Ovary (tissue), 9 donors: ENCODE results near the gene FAHD2A. TPM values are rescaled to one million over a fixed set of nuclear protein-coding genes. Genes with fewer than 3 reads are reported as not detected.
A peak's percentile ranks its signal among the peaks of the same experiment; 100 is the strongest.
"Not testable (repeated sequence)": the region's sequence is repeated elsewhere in the genome, so short reads cannot be mapped to it uniquely, and the experiment has no call there.

Experiments
- DNase-seq, 5 donors: peaks; one replicate each; pipeline ENCODE4 v3.0.0-alpha.2; 2019 to 2020
- H3K27ac ChIP-seq, 2 donors: fragments of 200-600 bp; one replicate each; pipeline versions ENCODE4 v1.5.1 to v1.8.0; 2019 to 2022
- H3K27me3 ChIP-seq: fragments of 200-600 bp; one replicate; pipeline ENCODE4 v1.8.0; 2022
- H3K36me3 ChIP-seq: fragments of 200-600 bp; sonication (generic); one replicate; pipeline ENCODE4 v1.5.1; 2019
- H3K4me1 ChIP-seq: one replicate; pipeline ENCODE4 v1.8.1; 2013; ENCODE audit warnings: mild to moderate bottlenecking, moderate library complexity; ENCODE audit not compliant: insufficient read depth
- H3K4me3 ChIP-seq: fragments of 200-600 bp; sonication (generic); one replicate; pipeline ENCODE4 v1.5.1; 2017
- H3K9me3 ChIP-seq, 2 donors: fragments of 200-600 bp in 1 of 2; sonication (generic) in 1 of 2; one replicate each; pipeline versions ENCODE4 v1.5.1 to v1.8.1; 2013 to 2019; ENCODE audit warnings: mild to moderate bottlenecking in 1 of 2, moderate library complexity in 1 of 2
- CTCF ChIP-seq, 3 donors: fragments of 450-650 bp in 2 of 3; fragments of 200-600 bp in 1 of 3; IDR thresholded peaks; one replicate each; pipeline versions ENCODE4 v1.5.1 to v1.8.0; 2016 to 2022; ENCODE audit warnings: antibody characterized with exemption in 3 of 3, mild to moderate bottlenecking in 1 of 3
- EP300 ChIP-seq: sonication (generic); formaldehyde crosslinking; IDR thresholded peaks from one replicate; pipeline ENCODE4 v1.6.1; 2017; ENCODE audit warnings: antibody characterized with exemption
- POLR2A ChIP-seq: fragments of 450-650 bp; IDR thresholded peaks from one replicate; pipeline ENCODE4 v1.6.1; 2017; ENCODE audit warnings: antibody characterized with exemption, mild to moderate bottlenecking, moderate library complexity
- WGBS, 3 donors: extraction: QIAGEN DNeasy Blood & Tissue Kit in 1 of 3; methylation state at CpG; one replicate each; pipeline versions ENCODE4 v1.1.5 to v1.1.7; 2013 to 2017; 5-methylcytosine and 5-hydroxymethylcytosine counted together
- intact Hi-C, 4 donors: fragments of 100-400 bp; cut with DNase I; formaldehyde crosslinking; loops; one replicate each; pipeline versions ENCODE4 v1.11.0 to v1.15.1; 2022 to 2023
- polyA plus RNA-seq, 2 donors: library from polyadenylated mRNA; stranded (reverse); fragments of 200-250 nt in 1 of 2; fragments of 350-450 nt in 1 of 2; fragmentation: Illumina TruSeq in 1 of 2; extraction: RNeasy Lipid Tissue Mini Kit (QIAGEN cat#74804) in 1 of 2; gene quantifications; one replicate each; pipeline ENCODE4 v1.2.3, GENCODE V29; 2013 to 2014
- total RNA-seq, 7 donors: library from RNA; depleted of rRNA in 2 of 7; stranded (reverse); fragments of >200 nt in 2 of 7; fragmentation: NEBNext Ultra II Directional in 3 of 7; extraction: Animal tissue kit (Norgen Biotek cat#: 25700) in 3 of 7; gene quantifications; one replicate each; pipeline versions ENCODE4 v1.1.0 to v1.2.4, GENCODE V29; 2016 to 2023
- donor health status: DM: no; HTN: no; CAD: no; lungs with moderate emphysema.
- donor health status: DM: no; HTN: no; CAD: no.
- donor health status: Bipolar disorder and iron deficiency.
- donor health status: DM: yes; HTN: yes; CAD: no.
- donor health status: DM: no; HTN: no; CAD: no.
- donor health status: DM: yes; HTN: yes; CAD: no.

FAHD2A gene
- total and polyA plus RNA-seq, 9 donors: 15.3 to 33.6 (median 29.2) TPM

GRCh38 chr2:95375532-95376150 lies 26.9 kb upstream of the FAHD2A start:
- no peaks in the 10 kb centered on the region for H3K9me3 ChIP-seq
- 73 to 84% (median 74%) methylated on average over 20 to 21 of the region's 21 CpGs for WGBS, 3 donors
- H3K4me3 ChIP-seq: no peak overlapping the region
- no peaks in the 10 kb centered on the region for H3K27me3 ChIP-seq
- DNase-seq: peak in 2 of 5 donors; percentile 5 to 23
- TF ChIP-seq POLR2A (no peak), CTCF (IDR thresholded peaks at IDR 0.05) (no peak), EP300 (no peak)
- H3K4me1 ChIP-seq: no peaks in the 10 kb centered on the region
- H3K27ac ChIP-seq: no peak overlapping the region
- no peaks in the 10 kb centered on the region for H3K36me3 ChIP-seq
- intact Hi-C loops: no loop called here

GRCh38 chr2:95376311-95377215 lies 25.9 kb upstream of the FAHD2A start:
- DNase-seq: no peak
- no peaks in the 10 kb centered on the region for H3K9me3 ChIP-seq
- H3K4me3 ChIP-seq: no peak overlapping the region
- 91 to 92% (median 92%) methylated on average over 22 of the region's 22 CpGs for WGBS, 3 donors
- no peak overlapping the region for H3K27ac ChIP-seq
- TF ChIP-seq CTCF (IDR thresholded peaks at IDR 0.05): no peak
- TF ChIP-seq EP300: no peak
- TF ChIP-seq POLR2A: no peak
- H3K36me3 ChIP-seq: no peaks in the 10 kb centered on the region
- intact Hi-C loops: no loop called here
- no peaks in the 10 kb centered on the region for H3K4me1 ChIP-seq
- H3K27me3 ChIP-seq: no peaks in the 10 kb centered on the region

GRCh38 chr2:95377216-95378123 lies 25.0 kb upstream of the FAHD2A start:
- Histone ChIP-seq H3K36me3 (no peaks in the 10 kb centered on the region), H3K4me3 (no peak overlapping the region), H3K4me1 (no peaks in the 10 kb centered on the region), H3K9me3 (no peaks in the 10 kb centered on the region), H3K27me3 (no peaks in the 10 kb centered on the region), H3K27ac (no peak overlapping the region)
- intact Hi-C loops: no loop called here
- TF ChIP-seq CTCF (IDR thresholded peaks at IDR 0.05) (no peak), EP300 (no peak), POLR2A (no peak)
- peak in 1 of 5 donors; percentile 8 for DNase-seq
- WGBS, 3 donors: 88 to 91% (median 88%) methylated on average over 17 of the region's 17 CpGs

- H3K4me3 ChIP-seq, intact Hi-C loops, H3K27ac ChIP-seq, H3K4me1 ChIP-seq, H3K36me3 ChIP-seq, H3K9me3 ChIP-seq, DNase-seq, H3K27me3 ChIP-seq: not testable (repeated sequence)
- WGBS, 3 donors: 94 to 97% (median 97%) methylated on average over 7 of the region's 7 CpGs
Observed at GRCh38 chr2:95378281-95378680, 24.2 kb upstream of the FAHD2A start.
